Head of caudate nucleus (tissue), 42 donors: ENCODE data around the gene KCNH4.
A peak's percentile ranks its signal among the peaks of the same experiment; 100 is the strongest.
"Not testable (repeated sequence)": the region's sequence is repeated elsewhere in the genome, so short reads cannot be mapped to it uniquely, and the experiment has no call there.

ENCODE experiments used
- DNase-seq, 42 donors: peaks; one replicate each; pipeline versions ENCODE4 v3.0.0 to v3.0.0-alpha.2; 2020 to 2021; ENCODE audit warnings: mixed read lengths in 7 of 42
- intact Hi-C: fragments of 100-400 bp; cut with DNase I; formaldehyde crosslinking; loops from one replicate; pipeline ENCODE4 v1.15.0; 2022

Gene KCNH4

GRCh38 chr17:42198897-42199296, 18.0 kb upstream of the KCNH4 start:
- intact Hi-C loops, result no loop called here
- no peak for DNase-seq

GRCh38 chr17:42197564-42198156, 16.7 kb upstream of the KCNH4 start:
- DNase-seq, result no peak
- intact Hi-C loops, result no loop called here

DNA sequence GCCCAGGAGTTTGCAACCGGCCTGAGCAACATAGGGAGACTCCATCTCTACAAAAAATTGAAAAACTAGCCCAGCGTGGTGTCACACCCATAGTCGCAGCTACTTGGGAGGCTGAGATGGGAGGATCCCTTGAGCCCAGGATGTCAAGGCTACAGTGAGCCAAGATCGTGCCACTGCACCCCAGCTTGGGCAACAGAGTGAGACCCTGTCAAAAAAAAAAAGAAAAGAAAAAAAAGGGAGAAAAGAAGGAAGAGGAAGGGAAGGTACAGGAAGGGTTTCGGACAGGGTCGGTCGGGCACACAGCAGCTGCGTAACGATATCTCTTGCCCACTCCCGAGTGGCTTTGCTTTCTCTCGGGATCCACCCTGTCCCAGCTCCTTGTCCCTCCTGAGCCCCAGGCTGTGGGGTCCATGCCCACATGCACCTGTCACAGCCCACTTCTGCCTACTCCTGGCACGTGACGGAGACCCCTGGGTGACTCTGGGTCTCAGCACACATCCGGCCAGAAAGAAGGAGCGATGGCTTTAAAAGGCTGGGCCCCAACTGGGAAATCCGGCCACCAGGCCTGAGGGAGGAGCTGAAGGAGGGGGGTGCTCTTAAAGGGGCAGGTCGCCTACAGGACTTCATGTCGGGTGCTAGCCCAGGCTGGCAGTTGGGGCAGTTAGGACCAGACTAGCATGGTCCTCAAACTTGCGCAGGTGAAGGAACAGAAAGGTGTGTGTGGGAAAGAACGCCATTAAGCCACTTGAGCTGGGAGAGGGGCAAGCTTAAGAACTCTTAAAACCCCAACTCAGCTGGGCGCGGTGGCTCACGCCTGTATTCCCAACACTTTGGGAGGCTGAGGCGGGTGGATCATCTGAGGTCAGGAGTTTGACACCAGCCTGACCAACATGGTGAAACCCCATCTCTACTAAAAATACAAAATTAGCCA, 13.3 kb upstream of the KCNH4 start, which contains the start of gene GHDC:
GHDC (minus strand) TSS at position 526 of the 931 bp plus-strand sequence. CDS start 913 bp downstream, outside the sequence.
- DNase-seq, result peak; percentile 80 to 96 (median 90)
- intact Hi-C loops, result no loop called here

DNA sequence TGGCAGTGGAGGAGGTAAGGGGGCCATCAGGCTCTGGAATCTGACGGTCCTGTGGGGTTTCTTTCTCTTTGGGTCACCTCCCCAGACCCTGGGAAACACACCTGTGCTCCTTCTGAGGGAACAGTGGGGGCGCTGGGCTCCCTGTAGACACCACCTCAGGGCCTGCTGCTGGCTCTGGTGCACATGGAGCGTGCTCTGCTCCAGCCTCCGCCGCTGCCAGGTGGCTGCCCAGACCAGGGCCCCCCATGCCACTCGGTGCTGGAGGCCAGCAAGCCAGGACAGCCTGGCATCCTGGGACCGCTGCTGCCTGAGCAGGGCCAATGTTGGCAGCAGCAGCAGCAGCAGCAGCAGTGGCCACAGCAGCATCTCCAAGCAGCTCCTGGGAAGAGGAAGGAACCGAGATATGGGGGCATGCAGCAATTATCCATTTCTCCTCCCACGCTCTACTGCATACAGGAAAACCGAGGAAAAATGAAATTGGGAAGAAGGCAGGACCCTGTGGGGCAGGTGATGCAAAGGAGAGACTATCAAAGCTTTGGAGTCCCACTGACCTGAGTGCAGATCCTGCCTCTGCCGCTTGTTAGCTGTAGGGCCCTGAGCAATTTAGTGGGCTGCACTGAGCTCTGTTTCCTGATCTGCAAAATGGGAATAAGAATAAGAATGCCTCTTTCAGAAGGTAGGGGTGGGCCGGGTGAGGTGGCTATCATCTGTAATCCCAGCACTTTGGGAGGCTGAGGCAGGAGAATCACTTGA, 12.4 kb upstream of the KCNH4 start:
- intact Hi-C loops, result no loop called here
- DNase-seq, result no peak

GRCh38 chr17:42192189-42193126, 11.5 kb upstream of the KCNH4 start:
- no peak for DNase-seq
- intact Hi-C loops, result no loop called here

DNA sequence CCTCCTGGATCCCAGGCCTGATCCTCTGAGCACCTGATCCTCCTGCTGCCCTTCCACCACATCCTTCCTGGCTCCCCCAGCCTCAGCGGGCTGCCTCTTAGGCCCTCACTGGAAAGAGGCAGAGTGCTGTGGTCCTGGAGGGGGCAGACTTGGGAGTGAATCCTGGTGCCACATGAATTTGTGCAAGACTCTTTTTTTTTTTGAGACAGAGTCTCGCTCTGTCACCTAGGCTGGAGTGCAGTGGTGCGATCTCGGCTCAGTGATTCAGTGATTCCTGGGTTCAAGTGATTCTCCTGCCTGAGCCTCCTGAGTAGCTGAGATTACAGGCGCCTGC, 10.3 kb upstream of the KCNH4 start:
- intact Hi-C loops, result no loop called here
- no peak for DNase-seq

DNA sequence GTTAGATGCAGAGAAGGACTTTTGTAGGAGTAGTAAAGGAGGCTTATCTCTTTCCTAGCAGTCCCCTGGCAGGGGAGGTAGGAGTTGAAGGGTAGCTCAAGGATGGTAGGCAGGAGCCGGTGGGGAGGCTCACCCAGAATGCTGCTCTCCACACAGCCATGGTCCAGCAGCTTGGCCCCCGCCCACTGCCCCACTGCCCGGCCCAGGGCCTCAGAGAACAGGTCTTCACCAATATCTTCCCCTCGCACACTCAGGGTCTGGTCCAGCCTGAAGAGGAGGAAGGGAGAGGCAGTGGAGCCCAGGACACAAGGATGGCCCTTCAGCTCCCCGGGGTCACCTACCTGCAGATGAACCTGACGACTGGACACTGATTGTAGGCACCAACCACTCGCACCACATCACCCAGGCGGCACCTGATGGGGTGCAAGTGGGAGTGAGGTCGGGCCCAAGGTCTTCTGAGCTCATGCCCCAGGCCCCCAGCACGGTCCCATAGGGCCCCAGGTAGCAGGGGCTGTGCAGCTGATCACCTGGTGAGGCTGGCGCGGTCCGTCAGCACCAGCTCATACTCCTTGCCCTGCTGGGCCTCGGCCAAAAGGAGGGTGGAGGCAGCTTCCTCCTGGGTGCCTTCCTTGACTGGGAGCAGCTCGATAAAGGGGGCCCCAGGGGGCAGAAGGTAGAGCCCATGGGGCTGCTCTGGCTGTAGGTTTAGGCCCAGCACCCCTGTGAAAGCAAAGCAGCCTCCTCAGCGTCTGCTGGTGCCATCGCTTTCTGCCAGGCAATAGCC, 9.7 kb upstream of the KCNH4 start:
- no peak for DNase-seq
- intact Hi-C loops, result no loop called here

GRCh38 chr17:42189651-42189965, 8.7 kb upstream of the KCNH4 start:
- intact Hi-C loops, result loop anchor here (10.0 kb wide), 1 partner anchor 215 kb away; no protein-coding TSS in a partner anchor
- no peak for DNase-seq

DNA sequence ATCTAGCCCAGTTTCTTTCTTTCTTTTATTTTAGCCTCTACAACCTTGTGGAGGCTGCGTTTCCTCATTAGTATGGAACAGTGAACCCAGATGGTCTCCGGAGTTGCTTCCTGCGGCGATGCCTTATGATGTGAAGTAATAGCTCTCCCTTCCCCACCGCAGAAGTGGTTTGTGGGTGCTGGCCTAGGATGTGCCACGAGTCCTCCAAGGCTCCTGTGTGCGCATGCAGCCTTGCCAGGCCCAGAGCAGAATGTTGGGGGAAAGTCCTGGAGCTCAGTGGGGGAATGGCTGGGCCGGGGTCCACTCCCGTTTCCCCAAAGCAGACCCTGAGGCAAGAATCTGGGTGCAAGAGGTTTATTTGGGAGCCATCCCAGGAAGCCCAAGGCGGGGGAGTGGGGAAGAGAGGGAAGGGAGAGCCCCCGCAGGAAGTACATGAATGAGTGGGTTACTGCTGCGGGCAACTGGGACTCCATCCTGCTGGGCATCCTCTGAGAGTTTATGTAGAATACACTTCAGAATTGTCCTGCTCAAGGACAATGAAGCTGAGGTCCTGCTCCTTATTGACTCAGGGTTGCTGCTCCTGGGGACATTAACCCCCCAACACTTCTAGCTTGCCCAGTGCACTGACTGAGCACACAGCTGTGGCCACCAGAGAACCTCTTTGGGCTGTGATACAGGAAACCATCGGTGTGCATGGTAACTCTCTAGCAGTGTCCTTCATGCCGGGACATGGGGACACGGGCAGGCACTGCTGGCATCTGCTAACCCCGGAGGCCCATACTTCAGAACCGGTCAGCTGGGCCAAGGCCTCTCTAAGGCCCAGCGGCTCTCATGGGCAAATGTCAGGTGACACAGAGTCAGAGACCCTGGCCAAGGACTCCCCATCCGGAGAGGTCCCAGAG, 8.1 kb upstream of the KCNH4 start:
- no peak for DNase-seq
- intact Hi-C loops, result loop anchor here (10.0 kb wide), 1 partner anchor 216 kb away; no protein-coding TSS in a partner anchor

DNA sequence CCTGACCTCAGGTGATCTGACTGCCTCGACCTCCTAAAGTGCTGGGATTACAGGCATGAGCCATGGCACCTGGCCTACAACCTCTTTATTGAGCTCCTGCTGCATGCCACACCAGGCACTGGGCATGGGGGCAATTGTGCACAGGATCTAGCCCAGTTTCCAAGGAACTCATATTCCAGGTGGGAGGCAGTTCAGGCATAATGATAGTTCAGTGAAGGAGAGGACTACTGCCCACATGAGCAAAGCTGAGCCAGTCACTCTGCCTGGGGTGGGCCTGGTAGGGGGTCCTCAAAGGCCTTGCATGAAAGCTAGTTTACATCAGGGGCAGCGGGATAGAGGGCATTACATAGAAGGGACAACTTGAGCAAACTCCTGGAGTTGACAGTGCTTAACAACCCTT, 6.9 kb upstream of the KCNH4 start:
- no peak for DNase-seq
- intact Hi-C loops, result loop anchor here (10.0 kb wide), 1 partner anchor 217 kb away; no protein-coding TSS in a partner anchor

DNA sequence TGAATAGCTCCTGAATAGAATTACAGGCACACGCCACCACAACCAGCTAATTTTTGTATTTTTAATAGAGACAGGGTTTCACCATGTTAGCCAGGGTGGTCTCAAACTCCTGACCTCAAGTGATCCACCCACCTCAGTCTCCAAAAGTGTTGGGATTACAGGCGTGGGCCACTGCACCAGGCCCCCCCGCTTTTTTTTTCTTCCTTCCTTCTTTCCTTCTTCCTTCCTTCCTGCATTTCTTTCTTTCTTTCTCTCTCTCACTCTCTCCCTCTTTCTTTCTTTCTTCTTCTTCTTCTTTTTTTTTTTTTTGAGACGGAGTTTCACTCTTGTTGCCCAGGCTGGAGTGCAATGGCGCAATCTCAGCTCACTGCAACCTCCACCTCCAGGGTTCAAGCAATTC, 5.2 kb upstream of the KCNH4 start:
- DNase-seq, result not testable (repeated sequence)
- intact Hi-C loops, result loop anchor here (10.0 kb wide), 1 partner anchor 219 kb away; no protein-coding TSS in a partner anchor

- DNase-seq, result no peak
- intact Hi-C loops, result loop anchor here (10.0 kb wide), 1 partner anchor 219 kb away; no protein-coding TSS in a partner anchor
Observed at GRCh38 chr17:42185621-42185930, 4.6 kb upstream of the KCNH4 start.

DNA sequence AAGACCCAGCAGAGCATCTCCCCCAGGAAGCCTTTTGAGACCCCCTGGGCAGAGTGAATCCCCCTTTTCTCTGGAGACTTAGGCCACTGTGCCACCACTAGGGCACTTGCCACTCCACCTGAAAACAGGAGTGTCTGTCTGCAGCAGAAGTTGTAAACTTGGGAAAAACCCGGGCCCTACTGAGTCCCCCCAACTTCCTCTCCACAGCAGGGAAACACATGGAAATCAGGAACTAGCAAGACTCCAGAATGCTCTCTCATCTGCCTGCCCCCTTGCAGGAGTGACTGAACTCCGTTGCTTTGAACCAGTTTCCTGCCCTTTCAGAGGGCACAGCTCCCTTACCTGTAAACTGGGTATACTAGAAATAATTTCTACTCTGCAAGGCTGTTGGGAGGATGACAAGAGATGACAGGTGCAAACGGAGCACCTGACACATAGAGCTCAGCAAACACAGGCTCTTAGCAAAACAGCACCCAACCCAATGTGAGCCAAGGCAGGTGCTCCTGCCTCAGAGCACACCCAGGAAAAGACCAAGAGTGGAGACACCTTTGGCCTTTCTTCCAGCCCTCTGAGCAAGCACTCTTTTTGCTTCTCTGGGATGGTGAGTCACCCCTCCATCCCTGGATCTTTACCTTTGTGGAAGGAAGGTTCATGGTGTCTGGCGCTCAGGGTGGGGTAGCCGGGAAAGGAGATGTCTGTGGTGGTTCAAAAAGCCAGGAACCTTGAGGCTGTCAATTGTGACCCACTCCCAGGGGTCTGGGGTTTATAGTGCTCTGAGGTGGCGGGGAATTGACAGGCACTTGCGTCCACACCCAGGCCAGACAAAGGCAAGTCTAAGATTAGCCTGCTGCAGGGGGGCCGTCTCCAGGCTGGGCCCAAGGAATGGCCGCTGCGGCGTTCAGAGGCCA, 4.0 kb upstream of the KCNH4 start, which contains the start of gene HCRT:
HCRT (minus strand) TSS at position 740 of the 908 bp plus-strand sequence; CDS start at position 653, 87 bp downstream.
- DNase-seq, result peak in 21 of 42 donors; percentile 16 to 80 (median 52)
- intact Hi-C loops, result loop anchor here (10.0 kb wide), 1 partner anchor 220 kb away; no protein-coding TSS in a partner anchor

DNA sequence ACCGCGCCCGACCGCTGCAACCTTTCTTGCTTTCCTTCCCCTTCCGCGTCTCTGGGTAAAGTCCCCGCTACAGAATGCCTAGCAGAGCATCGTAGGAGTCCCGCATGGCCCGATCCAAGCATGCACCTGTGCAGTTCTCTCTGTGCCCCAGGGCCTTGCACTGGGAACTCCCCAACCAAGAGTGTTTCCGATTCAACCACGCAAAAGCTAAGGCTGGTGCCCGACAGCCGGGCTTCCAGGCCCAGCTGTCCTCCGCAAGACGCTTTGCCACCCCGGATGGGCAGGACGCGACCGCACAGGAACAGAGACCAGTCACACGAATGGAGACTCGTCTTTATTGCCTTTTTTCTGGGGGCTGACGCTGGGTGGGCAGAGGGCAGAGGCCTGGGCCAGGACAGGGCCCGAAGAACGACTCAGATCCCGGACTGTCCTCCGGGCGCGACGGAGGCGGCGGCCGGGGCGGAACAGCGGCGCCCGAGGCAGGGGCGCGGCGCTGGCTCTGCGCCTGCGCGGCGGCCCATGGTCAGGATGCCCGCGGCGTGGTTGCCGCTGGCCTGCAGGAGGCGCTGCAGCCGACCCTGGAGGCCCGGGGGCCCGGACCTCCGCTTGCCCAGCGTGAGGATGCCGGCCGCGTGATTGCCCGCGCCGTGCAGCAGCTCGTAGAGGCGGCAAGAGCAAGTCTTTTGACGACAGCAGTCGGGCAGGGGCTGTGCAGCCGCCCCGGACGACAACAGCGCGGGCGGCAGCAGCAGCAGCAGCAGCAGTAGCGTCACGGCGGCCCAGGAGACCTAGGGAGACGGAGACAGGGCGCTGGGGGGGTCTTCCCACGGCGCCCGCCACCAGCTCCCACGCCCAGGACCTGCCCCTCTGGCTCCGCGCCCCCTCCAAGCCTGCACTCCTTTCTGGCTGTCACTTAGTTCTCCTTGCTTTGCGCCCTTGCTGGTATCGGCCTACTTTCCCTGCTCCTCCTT, 3.1 kb upstream of the KCNH4 start:
- intact Hi-C loops, result loop anchor here (10.0 kb wide), 1 partner anchor 221 kb away; no protein-coding TSS in a partner anchor
- peak in 41 of 42 donors; percentile 31 to 88 (median 75) for DNase-seq
